GM21528 (cell line): ENCODE results near the gene KCNH8.

Source experiments
- ATAC-seq: cut with Tn5 transposase; IDR thresholded peaks from one replicate; pipeline ENCODE4 v1.9.1; 2021; ENCODE audit warnings: mild to moderate bottlenecking, moderate library complexity; ENCODE audit not compliant: unreplicated experiment, low FRiP score

Gene KCNH8

GRCh38 chr3:19573644-19574043 lies 425.3 kb downstream of the KCNH8 start:
- ATAC-seq = no peak

DNA sequence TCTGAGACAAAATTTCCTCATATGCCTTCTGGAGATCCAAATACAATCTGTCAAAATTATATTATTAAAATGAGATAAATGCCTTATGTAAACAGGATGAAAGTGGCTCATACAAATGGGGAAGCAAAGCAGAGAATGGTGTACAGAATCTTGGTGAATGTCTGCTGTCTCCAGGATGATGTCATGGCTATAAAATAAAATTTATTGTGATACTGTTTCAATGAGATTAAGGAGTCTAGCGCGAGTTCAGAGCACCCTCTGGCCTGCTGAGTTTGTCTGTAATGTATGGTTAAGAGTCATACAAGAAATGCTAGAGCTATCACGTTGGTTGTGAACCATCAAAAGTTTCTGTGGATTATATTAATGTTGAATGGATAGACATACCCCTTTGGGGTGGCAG lies 426.0 kb downstream of the KCNH8 start:
- ATAC-seq = no peak

DNA sequence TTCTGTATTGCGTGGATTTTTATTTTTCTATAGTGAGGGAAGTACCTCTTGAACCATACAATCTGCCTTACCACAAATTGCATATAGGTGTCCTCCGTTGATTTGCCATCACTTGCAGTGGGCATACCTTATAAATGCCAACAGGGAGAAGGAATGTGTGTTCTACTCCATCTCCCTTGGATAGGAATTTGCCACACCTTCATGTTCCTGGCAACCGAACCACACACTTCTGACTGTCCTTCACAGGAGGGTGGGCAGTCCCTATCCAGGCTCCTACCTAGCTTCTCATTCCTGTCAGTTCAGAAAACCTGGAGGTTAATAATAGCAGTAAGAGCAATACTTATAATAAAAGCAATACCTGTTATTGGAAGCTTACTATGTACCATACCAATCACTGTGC lies 428.0 kb downstream of the KCNH8 start:
- ATAC-seq = no peak
